HL-60/S4 treated with retinoic acid at 250 ng/mL for 4 days and 3 days (cell line): Measurements from ENCODE around the gene CCKAR.

Source experiments
- in situ Hi-C: fragments of 300-500 bp; cut with MboI; formaldehyde crosslinking; loops from 2 replicates; pipeline ENCODE4 v1.7.0; 2022; ENCODE audit warnings: low sequenced_read_pairs

Gene CCKAR

GRCh38 chr4:26462874-26463273 is 27.4 kb downstream of the CCKAR start:
- in situ Hi-C loops: loop anchor here (25.0 kb wide), 1 partner anchor 549 kb away; no protein-coding TSS in a partner anchor

GRCh38 chr4:26459756-26460530 is 30.3 kb downstream of the CCKAR start:
- in situ Hi-C loops: loop anchor here (25.0 kb wide), 1 partner anchor 552 kb away; no protein-coding TSS in a partner anchor

GRCh38 chr4:26459054-26459755 is 31.1 kb downstream of the CCKAR start:
- in situ Hi-C loops: loop anchor here (25.0 kb wide), 1 partner anchor 553 kb away; no protein-coding TSS in a partner anchor

GRCh38 chr4:26458157-26458561 is 32.1 kb downstream of the CCKAR start:
- in situ Hi-C loops: loop anchor here (25.0 kb wide), 1 partner anchor 554 kb away; no protein-coding TSS in a partner anchor

GRCh38 chr4:26457412-26457811 is 32.9 kb downstream of the CCKAR start:
- in situ Hi-C loops: loop anchor here (25.0 kb wide), 1 partner anchor 555 kb away; no protein-coding TSS in a partner anchor

- in situ Hi-C loops: loop anchor here (25.0 kb wide), 1 partner anchor 557 kb away; no protein-coding TSS in a partner anchor
Observed at GRCh38 chr4:26455571-26455970, 34.7 kb downstream of the CCKAR start.

GRCh38 chr4:26454961-26455360 is 35.3 kb downstream of the CCKAR start:
- in situ Hi-C loops: loop anchor here (25.0 kb wide), 1 partner anchor 557 kb away; no protein-coding TSS in a partner anchor

- in situ Hi-C loops: loop anchor here (25.0 kb wide), 1 partner anchor 559 kb away; no protein-coding TSS in a partner anchor
Observed at GRCh38 chr4:26452565-26453531, 37.4 kb downstream of the CCKAR start.

- in situ Hi-C loops: loop anchor here (25.0 kb wide), 1 partner anchor 561 kb away; no protein-coding TSS in a partner anchor
Observed at GRCh38 chr4:26451597-26451996, 38.7 kb downstream of the CCKAR start.

GRCh38 chr4:26450418-26450817 is 39.9 kb downstream of the CCKAR start:
- in situ Hi-C loops: loop anchor here (25.0 kb wide), 1 partner anchor 562 kb away; no protein-coding TSS in a partner anchor

- in situ Hi-C loops: no loop called here
Observed at GRCh38 chr4:26447378-26447777, 42.9 kb downstream of the CCKAR start.

- in situ Hi-C loops: no loop called here
Observed at GRCh38 chr4:26441771-26442170, 48.5 kb downstream of the CCKAR start.

- in situ Hi-C loops: no loop called here
Observed at GRCh38 chr4:26441102-26441501, 49.2 kb downstream of the CCKAR start.

- in situ Hi-C loops: no loop called here
Observed at GRCh38 chr4:26434030-26434639, 56.1 kb downstream of the CCKAR start.

GRCh38 chr4:26433556-26433955 is 56.7 kb downstream of the CCKAR start:
- in situ Hi-C loops: no loop called here

GRCh38 chr4:26432419-26432818 is 57.9 kb downstream of the CCKAR start:
- in situ Hi-C loops: no loop called here

- in situ Hi-C loops: no loop called here
Observed at GRCh38 chr4:26431461-26432180, 58.7 kb downstream of the CCKAR start.
